Measurements from ENCODE around the gene INSIG2. TPM values are rescaled to one million over a fixed set of nuclear protein-coding genes. Genes with fewer than 3 reads are reported as not detected.

INSIG2 gene
- total RNA-seq, 1 experiment from 2014 or later = 8.7 TPM

GRCh38 chr2:118095610-118096009 lies 7.3 kb downstream of the INSIG2 start:
- H3K4me1 Mint-ChIP-seq = peaks cover 15 to 18% of the 10 kb centered on the region in 2 experiments
- peaks cover 9% of the 10 kb centered on the region for H3K79me1 ChIP-seq (ENCODE audit: insufficient read depth, low read depth, low read length, poor library complexity, severe bottlenecking)
- no CpG with 5 or more reads among the region's 5 CpGs for WGBS (ENCODE audit: extremely low coverage, insufficient read length, low lambda C conversion rate)
- no peaks in the 10 kb centered on the region for H4K20me1 ChIP-seq (ENCODE audit: control insufficient read depth, insufficient read depth, insufficient read length)
- H3K27me3 ChIP-seq (ENCODE audit: insufficient read depth, low read length) = no peaks in the 10 kb centered on the region
- TF ChIP-seq CTCF (conservative IDR thresholded peaks at IDR 0.05) = no peak
- no peak overlapping the region for H2BK12ac ChIP-seq (ENCODE audit: insufficient read length, low read depth, low read length)
- H3K4me3 Mint-ChIP-seq = no peak overlapping the region
- no peaks in the 10 kb centered on the region for H3K27me3 Mint-ChIP-seq (ENCODE audit: low read depth)
- no peak overlapping the region for H2BK5ac ChIP-seq (ENCODE audit: insufficient read length, low read length)
- H3K9me3 ChIP-seq (ENCODE audit: control insufficient read depth, low read depth, low read length) = no peaks in the 10 kb centered on the region
- no peak overlapping the region for H2AFZ ChIP-seq (ENCODE audit: low read length)
- no peak overlapping the region for H4K91ac ChIP-seq (ENCODE audit: insufficient read length, low read depth, low read length)
- H4K8ac ChIP-seq (replicated peaks; ENCODE audit: insufficient read length, low read depth, low read length) = no peak overlapping the region
- H2BK120ac ChIP-seq (ENCODE audit: low read depth, low read length, poor library complexity, severe bottlenecking) = no peak overlapping the region
- H3K9ac ChIP-seq (ENCODE audit: extremely low read depth, insufficient read length, low read length) = no peak overlapping the region
- peaks cover 3 to 28% (median 10%) of the 10 kb centered on the region in 3 experiments; a peak in 5 of 7 replicates for H3K36me3 Mint-ChIP-seq (ENCODE audit: insufficient read depth in 1 of 3, low read depth in 3 of 3)
- H3K79me2 ChIP-seq (ENCODE audit: insufficient read depth, low read length) = peaks cover 3% of the 10 kb centered on the region; the same call in 1 of the 2 replicates
- H2AK5ac ChIP-seq (ENCODE audit: insufficient read length, low read length) = no peak overlapping the region
- H3K14ac ChIP-seq (ENCODE audit: insufficient read depth, low read length) = no peak overlapping the region
- no peak overlapping the region for H3K4me2 ChIP-seq (ENCODE audit: insufficient read depth, insufficient read length, low read length)
- H3K9me3 Mint-ChIP-seq = no peaks in the 10 kb centered on the region; a peak in 1 of 5 replicates
- no peak overlapping the region for H3K27ac Mint-ChIP-seq
- H3K56ac ChIP-seq (ENCODE audit: insufficient read length, low read depth, low read length) = no peak overlapping the region
- H4K5ac ChIP-seq (ENCODE audit: insufficient read length, low read depth, low read length) = no peak overlapping the region
- no peak overlapping the region for H2BK15ac ChIP-seq (ENCODE audit: low read depth, low read length)
- H3K18ac ChIP-seq (ENCODE audit: insufficient read length, low read depth, low read length) = no peak overlapping the region
- H2BK20ac ChIP-seq (ENCODE audit: low read depth, low read length, poor library complexity, severe bottlenecking) = no peak overlapping the region
- no peak overlapping the region for H3K27ac ChIP-seq (ENCODE audit: insufficient read length, low read depth, low read length)
- no peak overlapping the region for H3T11ph ChIP-seq (ENCODE audit: low read length)
- H3K23ac ChIP-seq (ENCODE audit: insufficient read length, low read depth, low read length) = no peak overlapping the region
- H3K4ac ChIP-seq (ENCODE audit: low read depth, low read length) = no peak overlapping the region
- no peaks in the 10 kb centered on the region for H3K4me1 ChIP-seq (ENCODE audit: insufficient read depth, low read length)
- no peak for DNase-seq
- H3K23me2 ChIP-seq (ENCODE audit: insufficient read length, low read depth, low read length, poor library complexity, severe bottlenecking) = no peaks in the 10 kb centered on the region

All from H9 (cell line).